ENCODE data around the gene DRD3. TPM values are rescaled to one million over a fixed set of nuclear protein-coding genes. Genes with fewer than 3 reads are reported as not detected.

DRD3 gene
- total and polyA plus RNA-seq, 4 donors: not detected

GRCh38 chr3:114101101-114101500, 77.8 kb downstream of the DRD3 start:
- Histone ChIP-seq H3K9me3 (ENCODE audit: control insufficient read depth in 4 of 4, low read length in 3 of 4) (no peaks in the 10 kb centered on the region), H3K36me3 (ENCODE audit: control insufficient read depth in 4 of 4, insufficient read depth in 3 of 4, low read depth in 1 of 4, low read length in 3 of 4) (no peaks in the 10 kb centered on the region), H3K27me3 (ENCODE audit: control insufficient read depth in 4 of 4, insufficient read depth in 4 of 4, low read length in 3 of 4) (no peaks in the 10 kb centered on the region), H3K4me3 (ENCODE audit: low read depth in 1 of 3, low read length in 3 of 3) (no peak overlapping the region), H3K27ac (ENCODE audit: low read depth in 1 of 2, low read length in 2 of 2) (no peak overlapping the region), H3K9ac (ENCODE audit: low read depth in 1 of 2, low read length in 2 of 2) (no peak overlapping the region), H3K4me1 (ENCODE audit: control insufficient read depth in 4 of 4, insufficient read depth in 4 of 4, low read length in 3 of 4) (no peaks in the 10 kb centered on the region)
- 49% methylated on average over 1 of the region's 1 CpG for WGBS
- TF ChIP-seq, protein P1, sequence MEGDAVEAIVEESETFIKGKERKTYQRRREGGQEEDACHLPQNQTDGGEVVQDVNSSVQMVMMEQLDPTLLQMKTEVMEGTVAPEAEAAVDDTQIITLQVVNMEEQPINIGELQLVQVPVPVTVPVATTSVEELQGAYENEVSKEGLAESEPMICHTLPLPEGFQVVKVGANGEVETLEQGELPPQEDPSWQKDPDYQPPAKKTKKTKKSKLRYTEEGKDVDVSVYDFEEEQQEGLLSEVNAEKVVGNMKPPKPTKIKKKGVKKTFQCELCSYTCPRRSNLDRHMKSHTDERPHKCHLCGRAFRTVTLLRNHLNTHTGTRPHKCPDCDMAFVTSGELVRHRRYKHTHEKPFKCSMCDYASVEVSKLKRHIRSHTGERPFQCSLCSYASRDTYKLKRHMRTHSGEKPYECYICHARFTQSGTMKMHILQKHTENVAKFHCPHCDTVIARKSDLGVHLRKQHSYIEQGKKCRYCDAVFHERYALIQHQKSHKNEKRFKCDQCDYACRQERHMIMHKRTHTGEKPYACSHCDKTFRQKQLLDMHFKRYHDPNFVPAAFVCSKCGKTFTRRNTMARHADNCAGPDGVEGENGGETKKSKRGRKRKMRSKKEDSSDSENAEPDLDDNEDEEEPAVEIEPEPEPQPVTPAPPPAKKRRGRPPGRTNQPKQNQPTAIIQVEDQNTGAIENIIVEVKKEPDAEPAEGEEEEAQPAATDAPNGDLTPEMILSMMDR (IDR thresholded peaks at IDR 0.05; ENCODE audit: low read depth, low read length, missing input control): no peak
- TF ChIP-seq JUND (IDR thresholded peaks at IDR 0.05) (no peak), SP1 (IDR thresholded peaks at IDR 0.05) (no peak), FOXA2 (IDR thresholded peaks at IDR 0.05) (no peak), YY1 (IDR thresholded peaks at IDR 0.05) (no peak), TAF1 (conservative IDR thresholded peaks at IDR 0.05) (no peak), FOXA1 (IDR thresholded peaks at IDR 0.05) (no peak), REST (IDR thresholded peaks at IDR 0.05) (no peak), NR2F2 (IDR thresholded peaks at IDR 0.05) (no peak), HNF4A (conservative IDR thresholded peaks at IDR 0.05) (no peak), GABPA (IDR thresholded peaks at IDR 0.05 in 1 of 2, conservative IDR thresholded peaks at IDR 0.05 in 1 of 2) (no peak), ATF3 (IDR thresholded peaks at IDR 0.05) (no peak), EGR1 (IDR thresholded peaks at IDR 0.05; ENCODE audit: low read depth in 2 of 2) (no peak), RXRA (IDR thresholded peaks at IDR 0.05) (no peak), HNF4G (IDR thresholded peaks at IDR 0.05) (no peak), RAD21 (IDR thresholded peaks at IDR 0.05) (no peak)
- TF ChIP-seq, protein P2, sequence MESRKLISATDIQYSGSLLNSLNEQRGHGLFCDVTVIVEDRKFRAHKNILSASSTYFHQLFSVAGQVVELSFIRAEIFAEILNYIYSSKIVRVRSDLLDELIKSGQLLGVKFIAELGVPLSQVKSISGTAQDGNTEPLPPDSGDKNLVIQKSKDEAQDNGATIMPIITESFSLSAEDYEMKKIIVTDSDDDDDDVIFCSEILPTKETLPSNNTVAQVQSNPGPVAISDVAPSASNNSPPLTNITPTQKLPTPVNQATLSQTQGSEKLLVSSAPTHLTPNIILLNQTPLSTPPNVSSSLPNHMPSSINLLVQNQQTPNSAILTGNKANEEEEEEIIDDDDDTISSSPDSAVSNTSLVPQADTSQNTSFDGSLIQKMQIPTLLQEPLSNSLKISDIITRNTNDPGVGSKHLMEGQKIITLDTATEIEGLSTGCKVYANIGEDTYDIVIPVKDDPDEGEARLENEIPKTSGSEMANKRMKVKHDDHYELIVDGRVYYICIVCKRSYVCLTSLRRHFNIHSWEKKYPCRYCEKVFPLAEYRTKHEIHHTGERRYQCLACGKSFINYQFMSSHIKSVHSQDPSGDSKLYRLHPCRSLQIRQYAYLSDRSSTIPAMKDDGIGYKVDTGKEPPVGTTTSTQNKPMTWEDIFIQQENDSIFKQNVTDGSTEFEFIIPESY (IDR thresholded peaks at IDR 0.05): no peak
- TF ChIP-seq, protein P3, sequence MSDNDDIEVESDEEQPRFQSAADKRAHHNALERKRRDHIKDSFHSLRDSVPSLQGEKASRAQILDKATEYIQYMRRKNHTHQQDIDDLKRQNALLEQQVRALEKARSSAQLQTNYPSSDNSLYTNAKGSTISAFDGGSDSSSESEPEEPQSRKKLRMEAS (IDR thresholded peaks at IDR 0.05): no peak
- no peak for DNase-seq (ENCODE audit: low spot score)

All from liver (tissue), 9 donors.